Stromal cell of bone marrow (primary cell): ENCODE measurements around the gene SYTL2.

Source experiments
- DNase-seq: peaks from one replicate; pipeline ENCODE4 v3.0.0-alpha.2; 2012; ENCODE audit warnings: low read depth

SYTL2 gene

GRCh38 chr11:85827748-85828639, 17.1 kb upstream of the SYTL2 start:
- DNase-seq = peak; percentile 92

GRCh38 chr11:85826116-85826855, 15.3 kb upstream of the SYTL2 start:
- peak; percentile 21 for DNase-seq

DNA sequence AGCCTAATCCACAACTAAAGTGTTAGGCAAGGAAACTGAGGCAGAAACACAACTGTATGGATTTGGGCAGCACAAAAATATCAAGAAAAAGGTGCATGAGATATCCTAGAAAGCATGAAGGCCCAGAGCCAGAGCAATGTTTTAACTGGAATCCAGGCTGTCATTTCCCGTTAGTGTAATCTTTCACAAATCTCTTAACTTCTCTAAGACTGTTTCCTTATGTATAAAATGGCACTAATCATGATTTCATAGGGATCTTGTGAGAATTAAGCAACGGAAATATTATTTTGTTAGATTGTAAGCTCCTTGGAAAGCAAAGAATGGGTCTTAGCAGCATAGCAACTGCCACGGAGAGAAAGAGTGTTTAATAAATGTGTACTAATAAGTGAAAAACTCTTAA, 14.7 kb upstream of the SYTL2 start:
- DNase-seq = no peak

DNA sequence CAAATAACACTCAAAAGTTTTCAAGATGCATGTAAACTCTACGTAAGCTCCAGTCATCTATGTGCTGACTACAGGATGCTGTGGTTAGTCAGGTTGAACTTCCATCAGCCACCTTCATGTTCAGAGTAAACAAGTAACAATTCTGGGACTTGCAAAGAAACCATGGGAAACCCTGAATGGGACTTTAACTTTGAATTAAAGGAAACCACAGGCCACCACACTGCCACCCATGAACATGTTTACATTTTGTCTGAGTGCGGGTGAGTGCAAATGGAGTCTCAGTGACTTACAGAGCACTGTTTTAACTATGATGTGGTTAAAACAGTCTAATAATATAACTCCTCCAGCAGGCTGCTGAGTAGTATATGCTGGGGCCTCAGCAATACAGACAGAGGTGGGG, 12.9 kb upstream of the SYTL2 start:
- no peak for DNase-seq

DNA sequence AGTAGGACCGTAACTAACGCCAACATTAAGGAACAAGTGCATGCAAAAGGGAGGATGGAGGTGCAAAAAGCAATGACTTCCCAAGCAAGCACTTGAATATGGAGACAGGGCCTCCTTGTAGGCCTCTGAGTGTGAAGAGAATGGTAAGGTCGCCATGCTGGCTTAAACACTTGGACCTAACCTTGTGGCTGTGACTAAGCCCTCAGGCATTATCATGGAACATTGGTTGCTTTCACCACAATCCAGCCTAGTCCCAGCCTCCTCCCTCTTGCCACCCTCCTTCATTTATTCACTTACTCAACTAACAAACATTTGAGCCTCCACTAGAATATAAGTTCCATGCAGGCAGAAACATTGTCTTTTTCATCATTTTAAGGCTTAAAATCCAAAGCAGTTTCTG, 11.9 kb upstream of the SYTL2 start:
- peak; percentile 21 for DNase-seq

GRCh38 chr11:85821636-85822035, 10.7 kb upstream of the SYTL2 start:
- peak; percentile 28 for DNase-seq

- no peak for DNase-seq
These were observed 8.5 kb upstream of the SYTL2 start for GRCh38 chr11:85819441-85819840.

DNA sequence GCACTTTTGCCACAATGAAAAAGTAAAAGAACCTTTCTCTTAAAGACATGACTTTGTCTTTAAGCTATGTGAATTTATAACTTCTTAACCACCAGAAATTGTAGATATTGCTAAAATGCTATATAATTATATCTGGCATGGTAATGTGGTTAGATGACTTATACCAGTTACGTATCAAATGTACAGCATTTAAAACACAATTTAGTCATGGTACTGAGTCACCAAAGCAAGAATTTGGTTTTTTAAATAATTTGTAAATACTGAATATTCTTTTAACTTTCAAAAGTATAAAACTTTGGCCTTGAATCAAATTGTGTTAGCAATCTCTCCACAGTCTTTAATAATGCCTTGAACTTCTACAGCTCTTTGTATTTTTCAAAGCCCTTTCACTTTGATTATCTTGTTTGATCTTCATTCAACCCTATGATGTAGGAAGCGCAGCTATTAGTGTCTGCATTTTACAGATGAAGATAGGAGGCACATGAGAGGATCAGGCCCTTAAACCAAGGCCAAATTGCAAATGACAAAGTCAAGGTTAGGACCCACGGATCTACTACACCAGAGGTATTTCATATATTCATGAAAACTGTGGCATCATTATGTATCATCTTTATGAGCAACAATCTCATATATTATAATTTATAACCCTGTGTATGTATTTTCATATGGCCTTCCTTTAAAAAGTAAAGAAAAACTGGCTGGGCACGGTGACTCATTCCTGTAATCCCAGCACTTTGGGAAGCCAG, 4.4 kb upstream of the SYTL2 start:
- DNase-seq = peak; percentile 52

DNA sequence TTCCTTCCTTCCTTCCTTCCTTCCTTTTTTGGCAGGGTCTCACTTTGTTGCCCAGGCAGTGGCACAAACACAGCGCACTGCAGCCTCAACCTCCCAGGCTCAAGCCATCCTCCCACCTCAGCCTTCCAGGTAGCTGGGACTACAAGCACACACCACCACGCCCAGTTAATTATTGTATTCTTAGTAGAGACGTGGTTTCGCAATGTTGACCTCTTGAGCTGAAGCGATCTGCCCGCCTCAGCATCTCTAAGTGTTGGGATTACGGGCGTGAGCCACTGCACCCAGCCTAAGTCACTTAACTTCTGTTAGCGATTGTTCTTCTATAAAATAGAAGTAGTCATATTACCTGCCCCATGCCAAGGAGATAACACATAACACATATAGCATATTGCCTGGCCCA, 2.8 kb upstream of the SYTL2 start:
- DNase-seq = no peak

GRCh38 chr11:85811624-85812023, 683 bp upstream of the SYTL2 start:
- DNase-seq = no peak

DNA sequence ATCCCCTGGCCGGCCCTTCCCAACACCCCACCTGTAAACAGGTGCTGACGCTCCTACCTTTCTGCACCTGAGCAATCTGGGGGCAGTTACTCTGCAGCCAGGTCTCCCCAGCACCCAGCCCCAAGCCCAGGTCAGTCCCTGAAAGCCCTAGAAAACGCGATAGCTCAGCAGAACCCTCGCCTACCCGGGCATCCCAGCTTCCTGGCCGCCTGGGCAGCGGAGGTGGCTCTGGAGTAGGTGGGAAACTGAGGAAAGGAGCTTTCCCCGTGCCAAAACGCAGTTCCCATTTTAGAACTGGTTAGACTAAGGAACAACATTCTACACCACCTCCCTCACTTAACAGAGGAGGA, 445 bp downstream of the SYTL2 start:
- DNase-seq = no peak

DNA sequence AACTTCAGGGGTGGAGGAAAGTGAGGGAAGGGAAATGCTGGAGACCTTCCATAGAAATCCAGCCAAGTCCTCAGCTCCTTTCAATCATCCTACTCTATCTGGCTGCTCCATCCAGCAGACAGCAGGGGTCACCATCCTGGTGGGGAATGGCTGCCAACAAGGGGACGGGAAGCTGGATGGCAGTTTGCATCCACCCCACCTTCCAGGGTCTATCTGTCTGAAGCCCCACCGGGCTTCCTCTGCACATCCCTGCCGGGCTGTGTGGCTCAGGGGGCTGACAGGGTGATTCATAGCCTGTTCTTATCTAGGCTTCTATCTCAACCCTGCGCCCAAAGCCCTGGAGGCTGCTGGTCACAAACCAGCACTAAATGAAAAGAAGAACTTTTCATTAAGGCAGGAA, 1.1 kb downstream of the SYTL2 start:
- DNase-seq = no peak

GRCh38 chr11:85809191-85809590, 1.8 kb downstream of the SYTL2 start:
- no peak for DNase-seq

DNA sequence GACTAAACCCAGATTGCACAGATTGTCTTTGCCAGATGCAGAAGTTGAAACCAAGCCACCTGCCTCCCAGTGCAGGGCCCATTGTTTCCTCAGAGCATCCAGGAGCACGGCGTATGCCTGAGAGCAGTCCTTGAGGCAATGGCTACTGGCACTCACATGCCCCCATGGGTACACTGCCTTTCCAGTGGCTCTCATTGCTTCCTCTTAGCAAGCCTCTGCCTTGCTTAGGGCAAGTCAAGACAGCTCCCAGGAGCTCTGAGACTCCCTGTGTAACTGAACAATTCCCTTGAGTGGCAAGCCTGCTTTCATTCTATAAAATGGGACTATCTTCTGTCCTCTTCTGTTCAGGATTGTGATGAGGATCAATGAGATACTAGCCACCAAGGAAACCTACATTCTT, 4.1 kb downstream of the SYTL2 start:
- no peak for DNase-seq

GRCh38 chr11:85806016-85806415, 4.9 kb downstream of the SYTL2 start:
- no peak for DNase-seq

- DNase-seq = no peak
These were observed 5.6 kb downstream of the SYTL2 start for GRCh38 chr11:85805387-85805786.

DNA sequence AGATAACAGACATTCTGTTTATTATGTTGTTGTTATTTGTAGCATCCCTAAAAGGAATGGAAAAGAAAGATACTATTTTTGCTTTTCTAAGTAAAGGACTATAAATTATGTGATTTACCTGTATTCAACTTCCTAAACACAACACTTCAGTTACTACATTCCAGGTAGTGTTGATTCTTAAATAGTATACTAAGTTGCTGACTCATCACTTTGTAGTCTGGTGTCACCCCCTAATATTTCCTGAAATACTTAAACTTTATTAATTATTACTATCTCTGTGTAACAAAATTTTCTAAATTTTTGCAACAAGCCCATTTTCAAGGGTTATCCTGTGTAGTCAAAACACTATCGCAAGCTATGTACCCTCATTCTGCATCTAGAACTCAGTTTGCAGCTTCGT, 7.0 kb downstream of the SYTL2 start:
- DNase-seq = no peak

- no peak for DNase-seq
These were observed 7.6 kb downstream of the SYTL2 start for GRCh38 chr11:85803303-85803702.

GRCh38 chr11:85801527-85801926, 9.4 kb downstream of the SYTL2 start:
- no peak for DNase-seq

GRCh38 chr11:85800595-85801342, 10.2 kb downstream of the SYTL2 start:
- no peak for DNase-seq

- no peak for DNase-seq
These were observed 11.8 kb downstream of the SYTL2 start for GRCh38 chr11:85799142-85799541.

GRCh38 chr11:85798361-85798760, 12.6 kb downstream of the SYTL2 start:
- DNase-seq = no peak
